ENCODE results near the gene ARHGEF19.
A peak's percentile ranks its signal among the peaks of the same experiment; 100 is the strongest.
"Not testable (repeated sequence)": the region's sequence is repeated elsewhere in the genome, so short reads cannot be mapped to it uniquely, and the experiment has no call there.

ARHGEF19 gene

GRCh38 chr1:16222716-16223115 is 10.3 kb upstream of the ARHGEF19 start:
- not testable (repeated sequence) for DNase-seq (ENCODE audit: low read depth in 2 of 2)

GRCh38 chr1:16221499-16221898 is 9.0 kb upstream of the ARHGEF19 start:
- no peak for DNase-seq (ENCODE audit: low read depth in 2 of 2)

GRCh38 chr1:16219968-16220500 is 7.6 kb upstream of the ARHGEF19 start:
- DNase-seq (ENCODE audit: low read depth in 2 of 2), result no peak

- DNase-seq (ENCODE audit: low read depth in 2 of 2), result no peak
Measured at GRCh38 chr1:16218674-16219071, 6.2 kb upstream of the ARHGEF19 start.

- DNase-seq (ENCODE audit: low read depth in 2 of 2), result no peak
Measured at GRCh38 chr1:16218014-16218673, 5.7 kb upstream of the ARHGEF19 start.

GRCh38 chr1:16217061-16217785 is 4.8 kb upstream of the ARHGEF19 start:
- DNase-seq (ENCODE audit: low read depth in 2 of 2), result peak; percentile 88 to 89

- peak in 1 of 2 donors; percentile 33 for DNase-seq (ENCODE audit: low read depth in 2 of 2)
Measured at GRCh38 chr1:16215882-16216753, 3.7 kb upstream of the ARHGEF19 start.

GRCh38 chr1:16215240-16215639 is 2.8 kb upstream of the ARHGEF19 start:
- not testable (repeated sequence) for DNase-seq (ENCODE audit: low read depth in 2 of 2)

GRCh38 chr1:16213544-16213943 is 1.1 kb upstream of the ARHGEF19 start:
- DNase-seq (ENCODE audit: low read depth in 2 of 2), result not testable (repeated sequence)

- DNase-seq (ENCODE audit: low read depth in 2 of 2), result no peak
Measured at GRCh38 chr1:16213013-16213412, 561 bp upstream of the ARHGEF19 start.

GRCh38 chr1:16211824-16212223 is 628 bp downstream of the ARHGEF19 start:
- no peak for DNase-seq (ENCODE audit: low read depth in 2 of 2)

- DNase-seq (ENCODE audit: low read depth in 2 of 2), result no peak
Measured at GRCh38 chr1:16210581-16210980, 1.9 kb downstream of the ARHGEF19 start.

- no peak for DNase-seq (ENCODE audit: low read depth in 2 of 2)
Measured at GRCh38 chr1:16209847-16210407, 2.5 kb downstream of the ARHGEF19 start.

GRCh38 chr1:16209132-16209846 is 3.2 kb downstream of the ARHGEF19 start:
- no peak for DNase-seq (ENCODE audit: low read depth in 2 of 2)

GRCh38 chr1:16208270-16208987 is 4.0 kb downstream of the ARHGEF19 start:
- DNase-seq (ENCODE audit: low read depth in 2 of 2), result no peak

- no peak for DNase-seq (ENCODE audit: low read depth in 2 of 2)
Measured at GRCh38 chr1:16207318-16208269, 4.9 kb downstream of the ARHGEF19 start.

- peak; percentile 86 to 87 for DNase-seq (ENCODE audit: low read depth in 2 of 2)
Measured at GRCh38 chr1:16206547-16207317, 5.7 kb downstream of the ARHGEF19 start.

GRCh38 chr1:16205891-16206546 is 6.4 kb downstream of the ARHGEF19 start:
- no peak for DNase-seq (ENCODE audit: low read depth in 2 of 2)

Data from stimulated activated CD8-positive, alpha-beta memory T cell treated with anti-CD3 and anti-CD28 coated beads, Interleukin-7, amount 100 ng/mL, for 4 hours (primary cell).